CD4-positive, alpha-beta T cell treated with Interferon alpha-2 for 1 hour (primary cell): ENCODE measurements around the gene UQCC3.
"Not testable (repeated sequence)": the region's sequence is repeated elsewhere in the genome, so short reads cannot be mapped to it uniquely, and the experiment has no call there.

Experiments used
- DNase-seq, 2 donors: peaks; one replicate each; pipeline ENCODE4 v3.0.0-alpha.2; 2020 to 2022

UQCC3 gene, protein sequence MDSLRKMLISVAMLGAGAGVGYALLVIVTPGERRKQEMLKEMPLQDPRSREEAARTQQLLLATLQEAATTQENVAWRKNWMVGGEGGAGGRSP

GRCh38 chr11:62671608-62672389 is at the start of gene UQCC3, which contains the start of gene LBHD1:
UQCC3 (plus strand) TSS chr11:62671673; CDS start chr11:62671746, 73 bp downstream.
LBHD1 (minus strand) TSS chr11:62672267; CDS start chr11:62670031, 2,236 bp downstream.
- peak; percentile 73 to 86 for DNase-seq

- peak in 1 of 2 donors; percentile 22 for DNase-seq
These were observed 48.9 kb upstream of the UQCC3 start for GRCh38 chr11:62622476-62623089.

DNA sequence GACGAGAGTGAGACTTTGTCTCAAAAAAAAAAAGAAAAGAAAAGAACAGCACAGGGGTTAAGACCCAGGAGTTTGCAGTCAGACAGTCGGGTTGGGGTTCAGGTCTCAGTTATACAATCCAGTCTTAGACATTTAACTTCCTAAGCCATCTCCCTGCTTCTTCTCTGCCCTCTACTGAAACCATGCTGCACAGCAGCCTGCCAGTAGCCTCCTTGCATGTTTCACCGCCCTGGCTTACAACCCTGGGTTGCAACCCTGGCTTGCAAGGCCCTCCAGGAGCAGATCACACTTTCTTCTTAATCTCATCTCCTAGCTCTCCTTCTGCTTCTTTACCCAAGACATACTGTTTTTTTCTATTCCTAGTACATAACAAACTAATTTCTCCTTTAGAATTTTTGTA is 43.8 kb upstream of the UQCC3 start:
- DNase-seq: peak in 1 of 2 donors; percentile 29

DNA sequence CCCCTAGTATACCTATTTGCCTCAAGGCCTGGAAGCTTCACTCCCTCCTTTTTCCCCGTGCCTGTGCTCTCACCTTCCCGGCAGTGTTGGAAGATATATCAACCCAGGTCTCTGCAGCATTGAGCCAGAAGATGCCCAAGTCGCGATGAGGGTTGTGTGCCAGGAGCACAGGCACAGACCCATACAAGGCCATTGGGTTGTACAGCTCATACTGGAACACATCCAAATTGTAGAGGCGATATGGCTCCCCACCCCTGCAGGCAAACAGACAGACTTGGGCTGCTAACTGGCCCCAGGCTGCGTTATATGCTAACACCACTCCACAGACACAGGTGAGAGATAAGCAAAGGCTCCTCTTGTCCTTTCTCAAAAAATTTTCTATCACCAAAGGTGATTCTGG is 39.0 kb upstream of the UQCC3 start:
- DNase-seq: no peak

- no peak for DNase-seq
These were observed 27.3 kb upstream of the UQCC3 start for GRCh38 chr11:62644220-62644619.

DNA sequence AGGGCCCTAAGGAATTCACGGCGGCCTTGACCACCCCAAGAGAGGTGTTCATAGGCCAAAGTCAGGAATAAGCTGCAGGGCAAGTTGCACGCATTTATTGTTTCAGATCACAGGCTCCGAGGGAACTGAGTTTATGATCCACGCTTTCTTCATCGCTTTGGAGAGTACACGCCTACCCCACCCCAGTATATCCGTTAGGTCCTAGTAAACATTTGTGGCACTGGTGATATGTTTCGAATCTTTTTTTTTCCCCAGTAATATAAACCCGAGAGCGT is 25.9 kb upstream of the UQCC3 start:
- DNase-seq: no peak

- DNase-seq: peak; percentile 98 to 99
These were observed 25.3 kb upstream of the UQCC3 start, which contains the start of gene GANAB for GRCh38 chr11:62645946-62646824. GANAB (minus strand) TSS chr11:62646613; CDS start chr11:62646599, 14 bp downstream.

DNA sequence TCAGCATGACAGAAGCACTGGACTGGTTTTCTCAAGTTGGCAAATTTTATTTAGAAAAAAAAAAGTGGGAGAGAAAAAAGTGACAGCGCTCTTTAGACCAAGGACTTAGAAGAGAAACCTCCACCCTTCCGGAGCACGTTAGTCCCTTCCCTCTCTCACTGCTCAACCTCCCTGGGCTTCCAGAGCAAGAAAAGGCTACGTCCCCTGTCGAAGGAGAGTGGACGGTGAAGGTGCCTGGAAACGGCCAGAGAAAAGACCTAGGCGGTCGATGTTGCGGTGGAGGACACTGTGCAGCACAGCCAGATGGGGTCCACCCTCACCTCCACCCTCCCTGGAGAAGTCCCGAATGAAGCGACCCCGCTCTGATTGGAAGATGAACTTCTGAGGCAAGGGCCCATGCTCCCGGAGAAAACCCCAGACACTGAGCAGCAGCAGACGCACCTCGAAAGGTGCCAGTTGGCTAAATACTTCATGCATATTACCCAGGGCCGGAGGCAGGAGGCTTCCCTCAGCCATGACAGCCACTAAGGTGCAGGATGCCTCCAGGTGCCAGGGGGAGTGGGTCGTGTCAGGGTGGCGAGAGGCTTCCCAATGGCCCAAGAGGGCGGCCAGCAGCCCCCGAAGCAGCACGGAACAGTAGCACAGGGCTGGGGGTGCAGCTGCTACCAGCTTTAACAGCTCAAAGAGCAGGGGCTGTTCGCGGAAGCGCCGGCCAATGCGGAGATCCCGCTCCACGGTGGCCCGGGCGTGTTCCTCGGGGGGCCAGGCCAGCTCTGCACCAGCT is 24.5 kb upstream of the UQCC3 start:
- DNase-seq: no peak

GRCh38 chr11:62647609-62648005 is 23.9 kb upstream of the UQCC3 start:
- DNase-seq: no peak

GRCh38 chr11:62648185-62648966 is 23.1 kb upstream of the UQCC3 start:
- no peak for DNase-seq

- no peak for DNase-seq
These were observed 22.5 kb upstream of the UQCC3 start for GRCh38 chr11:62648967-62649364.

DNA sequence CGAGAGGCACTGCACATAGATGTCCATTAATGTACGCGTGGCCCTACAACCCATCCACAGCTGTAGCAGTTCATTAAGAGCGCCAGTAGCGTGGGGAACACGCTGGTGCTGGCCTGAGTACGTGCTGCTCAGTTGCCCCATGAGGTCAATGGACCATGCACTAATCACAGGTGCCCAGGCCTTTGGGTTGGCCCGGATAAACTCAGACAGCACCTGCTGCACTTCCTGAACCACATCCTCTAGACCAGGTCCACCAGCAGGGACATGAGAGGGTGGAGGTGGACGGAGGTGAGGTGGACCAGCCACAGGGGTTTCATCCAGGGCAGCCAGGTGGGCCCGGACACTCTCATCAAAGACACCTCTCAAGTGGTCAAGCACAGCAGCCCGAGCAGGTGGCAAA is 22.0 kb upstream of the UQCC3 start:
- no peak for DNase-seq

GRCh38 chr11:62650283-62650682 is 21.2 kb upstream of the UQCC3 start:
- not testable (repeated sequence) for DNase-seq

DNA sequence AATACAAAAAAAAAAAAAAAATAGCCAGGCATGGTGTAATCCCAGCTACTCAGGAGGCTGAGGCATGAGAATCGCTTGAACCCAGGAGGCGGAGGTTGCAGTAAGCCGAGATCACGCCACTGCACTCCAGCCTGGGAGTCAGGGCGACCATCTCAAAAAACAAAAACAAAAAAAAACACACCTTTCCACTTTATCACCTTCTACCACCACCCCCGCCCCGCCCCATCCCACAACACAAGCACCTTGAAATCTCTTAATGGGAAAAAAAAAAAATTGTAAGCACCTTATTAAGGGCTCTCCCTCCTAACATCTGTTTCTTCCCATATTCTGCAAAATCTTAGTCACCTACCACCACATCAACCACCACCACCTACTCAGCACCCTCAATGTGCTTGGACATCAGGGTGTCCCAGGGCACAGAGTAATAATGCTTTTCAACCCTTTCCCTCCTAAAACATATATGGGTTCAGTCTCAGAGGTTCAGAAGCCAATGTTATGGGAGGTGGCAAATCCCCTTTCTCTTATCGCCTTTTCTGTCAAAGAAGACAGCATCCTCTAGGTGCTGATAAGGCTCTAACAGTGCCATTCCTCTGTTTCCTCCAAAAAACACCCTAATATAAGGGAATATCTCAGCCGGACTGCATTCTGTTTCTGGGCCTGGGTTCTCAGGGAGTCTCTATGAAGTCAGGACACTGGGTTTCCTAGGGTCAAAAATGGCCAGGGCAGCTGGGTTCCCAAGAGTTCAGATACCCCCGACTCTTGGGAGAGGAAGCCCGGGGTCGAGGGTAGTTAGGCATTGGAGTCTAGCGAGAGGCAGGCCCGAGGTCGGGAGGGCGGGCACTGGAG is 19.1 kb upstream of the UQCC3 start:
- DNase-seq: peak in 1 of 2 donors; percentile 74

DNA sequence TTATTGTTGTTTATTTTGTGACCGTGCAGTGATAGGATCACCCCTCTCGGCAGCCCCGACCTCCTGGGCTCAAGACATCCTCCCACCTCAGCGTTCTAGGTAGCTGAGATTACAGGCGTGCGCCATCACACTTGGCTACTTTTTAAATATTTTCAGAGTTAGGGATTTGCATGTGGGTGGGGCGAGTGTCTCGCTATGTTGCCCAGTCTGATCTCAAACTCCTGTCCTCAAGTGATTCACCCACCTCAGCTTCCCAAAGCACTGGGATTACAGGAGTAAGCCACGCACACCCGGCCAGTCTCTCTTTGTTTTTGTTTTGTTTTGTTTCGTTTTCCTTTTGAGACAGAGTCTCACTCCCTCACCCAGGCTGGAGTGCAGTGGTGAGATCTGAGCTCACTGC is 17.2 kb upstream of the UQCC3 start:
- no peak for DNase-seq

- no peak for DNase-seq
These were observed 14.6 kb upstream of the UQCC3 start for GRCh38 chr11:62656796-62657429.

GRCh38 chr11:62664405-62665074 is 6.9 kb upstream of the UQCC3 start:
- peak; percentile 59 to 67 for DNase-seq

DNA sequence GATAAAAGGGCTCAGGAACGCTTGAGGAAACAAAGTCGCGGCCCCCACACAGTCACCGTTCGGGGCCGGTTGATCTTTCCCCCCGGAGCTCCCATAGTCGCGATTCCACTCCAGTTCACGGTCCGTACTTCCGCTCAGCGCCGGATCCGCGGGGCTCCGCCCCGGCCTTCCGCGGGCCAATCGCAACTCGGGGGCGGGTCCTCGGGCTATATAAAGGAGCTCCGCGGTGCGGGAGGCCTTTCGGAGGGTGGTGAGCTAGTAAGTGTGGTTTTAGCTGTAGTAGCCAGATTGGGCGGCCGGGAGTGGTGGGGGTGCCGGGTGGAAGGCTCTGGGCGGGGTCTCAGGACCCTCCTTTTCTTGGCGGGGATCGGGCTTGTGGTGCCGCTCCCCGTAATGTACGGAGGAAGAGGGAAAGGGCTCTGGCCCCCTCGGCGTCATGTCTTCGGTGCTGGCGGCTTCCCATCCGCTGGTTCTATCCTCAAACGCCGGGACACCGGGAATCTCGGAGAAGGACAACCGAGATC is 6.3 kb upstream of the UQCC3 start, which contains the start of the genes C11orf98 and CSKMT:
Gene C11orf98 (minus strand): TSS at position 136 of the 524 bp plus-strand sequence. CDS start 41 bp downstream, at position 95.
Gene CSKMT (plus strand): TSS at position 238 of the 524 bp plus-strand sequence. CDS start 568 bp downstream, outside the sequence.
- DNase-seq: peak; percentile 93 to 97
